NT2/D1 (cell line): ENCODE results near the gene PRTG.

ENCODE experiments used
- SUZ12 ChIP-seq: IDR thresholded peaks from 2 replicates; pipeline ENCODE4 v1.6.1; 2011; ENCODE audit not compliant: insufficient read length, insufficient read depth; ENCODE audit errors: extremely low read depth
- YY1 ChIP-seq: IDR thresholded peaks from 2 replicates; pipeline ENCODE4 v1.6.1; 2011; ENCODE audit not compliant: insufficient read length, insufficient read depth
- ZNF274 ChIP-seq: IDR thresholded peaks from 2 replicates; pipeline ENCODE4 v1.6.1; 2011; ENCODE audit warnings: mild to moderate bottlenecking, low read depth, low read length

GRCh38 chr15:55599439-55599838 lies 143.5 kb downstream of the PRTG start:
- TF ChIP-seq ZNF274 (no peak), SUZ12 (no peak), YY1 (no peak)
